H1 (cell line): ENCODE measurements around the gene SOX10. TPM values are rescaled to one million over a fixed set of nuclear protein-coding genes. Genes with fewer than 3 reads are reported as not detected.

Source experiments
- ASH2L ChIP-seq: fragments of 200-600, 300-600 bp; sonication (generic); IDR thresholded peaks from one replicate; pipeline ENCODE4 v1.7.1; 2017; ENCODE audit warnings: low read length
- EP300 ChIP-seq, 2 experiments: IDR thresholded peaks; 1 replicate in 1 of 2; 2 replicates in 1 of 2; pipeline ENCODE4 v1.6.1; 2011 to 2012; ENCODE audit warnings: low read depth in 2 of 2, low read length in 2 of 2, mild to moderate bottlenecking in 2 of 2, borderline replicate concordance in 1 of 2, inconsistent platforms in 1 of 2, moderate library complexity in 1 of 2
- HDAC2 ChIP-seq, 2 experiments: fragments of 300-600 bp in 1 of 2; sonication (generic) in 1 of 2; IDR thresholded peaks; 2 replicates each; pipeline ENCODE4 v1.6.1; 2011 to 2012; ENCODE audit warnings: low read depth in 2 of 2, low read length in 2 of 2, mild to moderate bottlenecking in 2 of 2, moderate library complexity in 2 of 2, borderline replicate concordance in 1 of 2, inconsistent platforms in 1 of 2
- PHF8 ChIP-seq: fragments of 200-600 bp; sonication (generic); conservative IDR thresholded peaks from 2 replicates; pipeline ENCODE4 v1.7.1; 2012; ENCODE audit warnings: low read depth, mild to moderate bottlenecking, inconsistent platforms, low read length, moderate library complexity
- polyA plus RNA-seq, 7 experiments: library from polyadenylated mRNA; depleted of rRNA in 3 of 7; stranded (reverse) in 5 of 7; unstranded in 2 of 7; fragments of >200 nt in 5 of 7; fragments of 200-250 nt in 2 of 7; gene quantifications; 1 replicate in 5 of 7; 2 replicates in 1 of 7; 4 replicates in 1 of 7; pipeline versions ENCODE4 v1.2.1 to v1.2.3, GENCODE V29; 2011 to 2013; ENCODE audit warnings: missing spikeins in 2 of 7, mixed read lengths in 2 of 7
- total RNA-seq: library from RNA; stranded (reverse); fragmentation: NEBNext Ultra II Directional; extraction: Animal tissue kit (Norgen Biotek cat#: 25700); gene quantifications from 2 replicates; pipeline ENCODE4 v1.2.1, GENCODE V29; 2021
- TF ChIP-seq, protein P1 (sequence below): fragments of 300-600 bp; sonication (generic); IDR thresholded peaks from 2 replicates; pipeline ENCODE4 v1.7.1; 2012; ENCODE audit warnings: low read length, moderate library complexity, mild to moderate bottlenecking, inconsistent platforms; ENCODE audit not compliant: insufficient replicate concordance

The SOX10 gene
- total and polyA plus RNA-seq, 2 of the 8 experiments (the other 6 are each of a cell fraction or from before 2014, with no cell fraction given): 2.7 TPM

DNA sequence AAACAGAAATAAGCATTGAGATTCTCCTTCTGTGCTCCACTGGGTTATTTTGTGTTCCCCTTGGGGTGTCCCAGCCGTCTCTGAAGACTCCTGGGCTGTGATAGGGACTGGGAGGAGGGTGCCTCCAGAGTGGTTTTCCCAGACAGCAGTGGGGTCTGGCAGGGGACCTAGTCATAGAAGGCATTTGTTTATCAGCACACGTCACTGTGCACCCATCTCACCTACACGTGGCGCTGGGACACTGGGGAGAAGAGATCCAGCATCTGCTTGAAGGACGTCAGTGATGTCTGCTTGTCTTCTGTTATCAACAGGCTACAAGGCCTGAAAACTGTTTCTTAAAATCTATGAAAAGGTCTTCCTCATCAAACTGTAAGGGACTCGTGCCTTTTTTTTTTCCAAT, 38.7 kb upstream of the SOX10 start (continued):
- TF ChIP-seq, protein P1, sequence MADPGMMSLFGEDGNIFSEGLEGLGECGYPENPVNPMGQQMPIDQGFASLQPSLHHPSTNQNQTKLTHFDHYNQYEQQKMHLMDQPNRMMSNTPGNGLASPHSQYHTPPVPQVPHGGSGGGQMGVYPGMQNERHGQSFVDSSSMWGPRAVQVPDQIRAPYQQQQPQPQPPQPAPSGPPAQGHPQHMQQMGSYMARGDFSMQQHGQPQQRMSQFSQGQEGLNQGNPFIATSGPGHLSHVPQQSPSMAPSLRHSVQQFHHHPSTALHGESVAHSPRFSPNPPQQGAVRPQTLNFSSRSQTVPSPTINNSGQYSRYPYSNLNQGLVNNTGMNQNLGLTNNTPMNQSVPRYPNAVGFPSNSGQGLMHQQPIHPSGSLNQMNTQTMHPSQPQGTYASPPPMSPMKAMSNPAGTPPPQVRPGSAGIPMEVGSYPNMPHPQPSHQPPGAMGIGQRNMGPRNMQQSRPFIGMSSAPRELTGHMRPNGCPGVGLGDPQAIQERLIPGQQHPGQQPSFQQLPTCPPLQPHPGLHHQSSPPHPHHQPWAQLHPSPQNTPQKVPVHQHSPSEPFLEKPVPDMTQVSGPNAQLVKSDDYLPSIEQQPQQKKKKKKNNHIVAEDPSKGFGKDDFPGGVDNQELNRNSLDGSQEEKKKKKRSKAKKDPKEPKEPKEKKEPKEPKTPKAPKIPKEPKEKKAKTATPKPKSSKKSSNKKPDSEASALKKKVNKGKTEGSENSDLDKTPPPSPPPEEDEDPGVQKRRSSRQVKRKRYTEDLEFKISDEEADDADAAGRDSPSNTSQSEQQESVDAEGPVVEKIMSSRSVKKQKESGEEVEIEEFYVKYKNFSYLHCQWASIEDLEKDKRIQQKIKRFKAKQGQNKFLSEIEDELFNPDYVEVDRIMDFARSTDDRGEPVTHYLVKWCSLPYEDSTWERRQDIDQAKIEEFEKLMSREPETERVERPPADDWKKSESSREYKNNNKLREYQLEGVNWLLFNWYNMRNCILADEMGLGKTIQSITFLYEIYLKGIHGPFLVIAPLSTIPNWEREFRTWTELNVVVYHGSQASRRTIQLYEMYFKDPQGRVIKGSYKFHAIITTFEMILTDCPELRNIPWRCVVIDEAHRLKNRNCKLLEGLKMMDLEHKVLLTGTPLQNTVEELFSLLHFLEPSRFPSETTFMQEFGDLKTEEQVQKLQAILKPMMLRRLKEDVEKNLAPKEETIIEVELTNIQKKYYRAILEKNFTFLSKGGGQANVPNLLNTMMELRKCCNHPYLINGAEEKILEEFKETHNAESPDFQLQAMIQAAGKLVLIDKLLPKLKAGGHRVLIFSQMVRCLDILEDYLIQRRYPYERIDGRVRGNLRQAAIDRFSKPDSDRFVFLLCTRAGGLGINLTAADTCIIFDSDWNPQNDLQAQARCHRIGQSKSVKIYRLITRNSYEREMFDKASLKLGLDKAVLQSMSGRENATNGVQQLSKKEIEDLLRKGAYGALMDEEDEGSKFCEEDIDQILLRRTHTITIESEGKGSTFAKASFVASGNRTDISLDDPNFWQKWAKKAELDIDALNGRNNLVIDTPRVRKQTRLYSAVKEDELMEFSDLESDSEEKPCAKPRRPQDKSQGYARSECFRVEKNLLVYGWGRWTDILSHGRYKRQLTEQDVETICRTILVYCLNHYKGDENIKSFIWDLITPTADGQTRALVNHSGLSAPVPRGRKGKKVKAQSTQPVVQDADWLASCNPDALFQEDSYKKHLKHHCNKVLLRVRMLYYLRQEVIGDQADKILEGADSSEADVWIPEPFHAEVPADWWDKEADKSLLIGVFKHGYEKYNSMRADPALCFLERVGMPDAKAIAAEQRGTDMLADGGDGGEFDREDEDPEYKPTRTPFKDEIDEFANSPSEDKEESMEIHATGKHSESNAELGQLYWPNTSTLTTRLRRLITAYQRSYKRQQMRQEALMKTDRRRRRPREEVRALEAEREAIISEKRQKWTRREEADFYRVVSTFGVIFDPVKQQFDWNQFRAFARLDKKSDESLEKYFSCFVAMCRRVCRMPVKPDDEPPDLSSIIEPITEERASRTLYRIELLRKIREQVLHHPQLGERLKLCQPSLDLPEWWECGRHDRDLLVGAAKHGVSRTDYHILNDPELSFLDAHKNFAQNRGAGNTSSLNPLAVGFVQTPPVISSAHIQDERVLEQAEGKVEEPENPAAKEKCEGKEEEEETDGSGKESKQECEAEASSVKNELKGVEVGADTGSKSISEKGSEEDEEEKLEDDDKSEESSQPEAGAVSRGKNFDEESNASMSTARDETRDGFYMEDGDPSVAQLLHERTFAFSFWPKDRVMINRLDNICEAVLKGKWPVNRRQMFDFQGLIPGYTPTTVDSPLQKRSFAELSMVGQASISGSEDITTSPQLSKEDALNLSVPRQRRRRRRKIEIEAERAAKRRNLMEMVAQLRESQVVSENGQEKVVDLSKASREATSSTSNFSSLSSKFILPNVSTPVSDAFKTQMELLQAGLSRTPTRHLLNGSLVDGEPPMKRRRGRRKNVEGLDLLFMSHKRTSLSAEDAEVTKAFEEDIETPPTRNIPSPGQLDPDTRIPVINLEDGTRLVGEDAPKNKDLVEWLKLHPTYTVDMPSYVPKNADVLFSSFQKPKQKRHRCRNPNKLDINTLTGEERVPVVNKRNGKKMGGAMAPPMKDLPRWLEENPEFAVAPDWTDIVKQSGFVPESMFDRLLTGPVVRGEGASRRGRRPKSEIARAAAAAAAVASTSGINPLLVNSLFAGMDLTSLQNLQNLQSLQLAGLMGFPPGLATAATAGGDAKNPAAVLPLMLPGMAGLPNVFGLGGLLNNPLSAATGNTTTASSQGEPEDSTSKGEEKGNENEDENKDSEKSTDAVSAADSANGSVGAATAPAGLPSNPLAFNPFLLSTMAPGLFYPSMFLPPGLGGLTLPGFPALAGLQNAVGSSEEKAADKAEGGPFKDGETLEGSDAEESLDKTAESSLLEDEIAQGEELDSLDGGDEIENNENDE: no peak
- no peak for TF ChIP-seq HDAC2 (IDR thresholded peaks at IDR 0.05; ENCODE audit: borderline replicate concordance in 1 of 2, low read depth in 2 of 2, low read length in 2 of 2)
- TF ChIP-seq ASH2L: no peak
- no peak for TF ChIP-seq EP300 (IDR thresholded peaks at IDR 0.05; ENCODE audit: borderline replicate concordance in 1 of 2, low read depth in 2 of 2, low read length in 2 of 2)
- no peak for TF ChIP-seq PHF8
